Kidney capillary endothelial cell (primary cell): ENCODE results near the gene CALML3.
"Not testable (repeated sequence)": the region's sequence is repeated elsewhere in the genome, so short reads cannot be mapped to it uniquely, and the experiment has no call there.

Experiments used
- DNase-seq: peaks from one replicate; pipeline ENCODE4 v3.0.0-alpha.2; 2018; ENCODE audit warnings: low spot score

CALML3 gene

DNA sequence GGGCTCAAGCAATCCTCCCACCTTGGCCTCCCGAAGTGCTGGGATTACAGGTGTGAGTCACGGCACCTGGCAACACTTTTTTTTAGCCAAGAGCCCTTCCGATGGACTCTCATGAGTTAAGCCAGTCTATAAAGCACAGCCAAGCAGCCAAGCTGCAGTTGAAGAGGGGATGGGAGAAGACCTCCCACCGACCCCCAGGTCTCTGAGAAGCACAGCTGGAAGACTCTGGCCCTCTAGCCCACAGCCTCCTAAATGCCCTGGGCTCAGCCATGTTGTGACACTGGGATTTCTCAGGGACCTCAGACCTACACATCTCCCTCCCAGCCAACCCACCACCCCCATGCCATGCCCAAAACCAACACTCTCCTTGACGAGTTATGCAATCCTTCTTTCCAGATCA lies 31.1 kb downstream of the CALML3 start:
- DNase-seq: no peak

GRCh38 chr10:5556576-5556975 lies 31.8 kb downstream of the CALML3 start:
- no peak for DNase-seq

DNA sequence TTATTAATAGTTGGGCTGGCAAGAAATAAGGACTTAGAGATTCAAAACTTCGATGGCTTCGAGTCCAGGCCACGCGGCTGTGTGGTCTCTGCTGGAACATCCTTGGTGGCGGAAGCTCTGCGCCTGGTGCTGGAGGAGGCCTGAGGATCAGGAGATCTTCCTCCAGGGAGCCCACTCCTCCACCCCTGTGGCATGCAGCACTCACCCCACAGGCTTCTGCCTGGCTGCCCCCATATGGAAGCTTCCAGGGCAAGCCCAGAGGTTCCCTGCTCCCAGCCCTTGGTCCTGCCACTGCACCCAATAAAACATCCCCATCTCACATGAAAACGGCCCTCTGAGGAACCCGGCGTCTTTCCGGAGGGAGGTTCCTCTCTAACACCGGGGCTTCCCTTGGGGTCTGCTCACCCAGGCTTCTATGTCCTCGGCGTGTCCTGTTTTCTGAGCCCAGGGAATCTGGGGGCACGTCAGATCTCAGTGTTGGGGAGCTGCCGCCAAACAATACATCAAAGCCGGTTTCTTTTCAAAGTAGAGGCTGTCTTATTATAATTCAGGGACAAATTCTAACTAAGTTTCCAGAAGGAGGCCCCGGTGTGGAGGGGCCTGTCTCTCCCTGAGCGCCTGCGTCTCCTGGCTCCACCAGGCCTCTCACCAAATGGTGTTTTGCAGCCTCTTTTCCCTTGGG lies 32.4 kb downstream of the CALML3 start:
- DNase-seq: no peak

- no peak for DNase-seq
Observed at GRCh38 chr10:5557799-5558771, 33.3 kb downstream of the CALML3 start.

GRCh38 chr10:5559022-5559421 lies 34.3 kb downstream of the CALML3 start:
- not testable (repeated sequence) for DNase-seq

GRCh38 chr10:5559642-5560141 lies 34.9 kb downstream of the CALML3 start:
- no peak for DNase-seq

GRCh38 chr10:5560142-5560816 lies 35.5 kb downstream of the CALML3 start:
- DNase-seq: no peak

DNA sequence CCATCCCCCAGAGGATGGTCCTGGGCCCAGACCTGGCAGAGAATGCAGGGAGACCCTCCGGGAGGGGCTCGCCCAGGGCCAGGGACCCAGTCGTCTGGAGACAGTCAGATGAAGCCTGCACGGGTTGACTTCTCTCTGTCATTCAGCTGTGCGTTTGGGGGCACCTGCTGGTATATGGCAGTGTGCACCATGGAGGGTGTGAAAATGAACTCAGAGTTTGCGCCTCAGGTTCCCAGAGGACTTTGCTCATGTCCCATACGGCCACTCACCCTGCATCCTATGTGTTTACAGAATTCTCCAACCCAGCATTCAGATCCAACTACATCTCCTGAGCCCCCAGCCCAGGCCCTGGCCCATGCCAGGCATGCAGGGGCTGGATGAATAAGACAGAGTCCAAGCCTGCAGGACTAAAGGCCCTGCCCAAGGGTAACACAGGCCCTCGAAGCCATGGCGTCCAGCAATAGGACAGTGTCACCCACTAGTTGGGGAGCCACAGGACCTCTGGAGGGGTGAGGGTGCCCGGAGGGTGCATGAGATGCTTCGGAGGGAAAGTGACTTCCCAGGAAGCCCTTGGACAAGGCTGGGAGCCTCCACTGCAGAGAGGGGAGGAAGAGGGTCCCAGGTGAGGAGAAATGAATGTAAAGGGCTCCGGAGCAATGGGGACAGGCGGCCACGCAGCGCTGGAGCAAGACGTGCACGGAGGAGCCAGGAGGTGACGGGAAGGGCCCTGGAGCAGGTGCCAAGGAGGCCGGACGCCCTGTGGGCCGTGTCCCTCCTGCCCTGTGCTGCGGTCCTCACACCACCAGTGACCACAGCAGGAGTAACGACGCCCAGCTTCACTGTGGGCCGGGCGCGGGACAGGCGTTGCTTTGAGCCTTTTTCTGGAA lies 36.3 kb downstream of the CALML3 start:
- DNase-seq: no peak

DNA sequence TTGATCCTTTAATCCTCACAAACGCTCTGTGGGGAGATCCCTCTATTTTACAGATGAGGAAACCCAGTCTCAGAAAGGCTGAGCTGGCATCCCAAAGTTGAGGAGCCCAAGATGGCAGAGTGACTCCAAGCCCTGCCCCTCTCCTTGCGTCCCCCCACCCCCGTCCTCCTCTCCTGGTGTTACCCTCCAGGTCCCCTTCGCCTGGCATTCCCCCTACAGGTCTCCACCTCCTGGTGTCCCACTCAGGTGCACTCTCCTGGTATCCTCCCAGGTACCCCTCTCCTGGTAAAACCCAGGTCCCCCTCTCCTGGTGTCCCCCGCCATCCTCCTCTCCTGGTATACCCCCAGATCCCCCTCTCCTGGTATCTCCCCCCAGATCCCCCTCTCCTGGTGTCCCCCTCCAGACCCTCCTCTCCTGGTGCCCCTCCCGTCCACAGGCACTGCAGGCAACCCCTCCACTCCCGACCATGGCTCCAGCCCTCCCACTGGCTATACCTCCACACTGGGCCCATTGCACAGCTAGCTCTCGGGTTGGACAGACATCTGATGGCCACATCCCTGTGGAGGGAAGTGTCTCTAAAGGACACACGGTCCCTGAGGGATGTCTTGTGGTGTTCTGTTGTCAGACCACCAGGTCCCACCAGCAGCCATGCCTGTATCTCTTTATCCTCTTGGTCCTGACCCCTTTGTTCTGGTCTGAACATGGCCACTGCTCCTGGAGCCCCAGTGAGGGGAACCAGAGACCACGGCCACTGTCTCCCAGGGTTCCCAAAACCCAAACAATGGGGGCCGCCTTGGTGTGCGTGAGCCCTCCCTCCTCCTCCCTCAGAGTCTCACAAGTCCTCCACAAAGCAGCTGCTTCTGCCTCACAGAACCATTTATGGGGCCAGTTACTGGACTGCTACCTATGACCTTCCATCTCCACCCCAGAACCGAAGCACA lies 37.2 kb downstream of the CALML3 start:
- no peak for DNase-seq

GRCh38 chr10:5563321-5563961 lies 38.7 kb downstream of the CALML3 start:
- no peak for DNase-seq

GRCh38 chr10:5563991-5564536 lies 39.3 kb downstream of the CALML3 start:
- no peak for DNase-seq

- no peak for DNase-seq
Observed at GRCh38 chr10:5564537-5565204, 39.9 kb downstream of the CALML3 start.

DNA sequence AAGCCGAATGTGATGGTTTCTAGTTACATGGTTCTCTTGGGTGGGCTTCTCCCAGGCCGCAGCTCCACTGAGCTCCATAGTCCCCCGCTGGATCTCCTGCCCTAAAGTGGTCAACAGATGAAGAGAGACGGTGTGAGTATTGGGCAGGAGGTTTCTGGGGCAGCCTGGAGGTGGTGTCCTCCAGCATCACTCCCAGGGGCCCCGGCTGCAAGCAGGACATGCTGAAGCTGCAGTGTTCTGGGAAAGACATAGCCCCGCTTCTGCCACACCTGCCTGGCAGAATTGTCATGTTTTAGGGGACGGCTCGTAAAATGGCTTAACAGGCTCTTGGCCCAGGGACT lies 40.4 kb downstream of the CALML3 start:
- no peak for DNase-seq

- no peak for DNase-seq
Observed at GRCh38 chr10:5565671-5566581, 41.2 kb downstream of the CALML3 start.

DNA sequence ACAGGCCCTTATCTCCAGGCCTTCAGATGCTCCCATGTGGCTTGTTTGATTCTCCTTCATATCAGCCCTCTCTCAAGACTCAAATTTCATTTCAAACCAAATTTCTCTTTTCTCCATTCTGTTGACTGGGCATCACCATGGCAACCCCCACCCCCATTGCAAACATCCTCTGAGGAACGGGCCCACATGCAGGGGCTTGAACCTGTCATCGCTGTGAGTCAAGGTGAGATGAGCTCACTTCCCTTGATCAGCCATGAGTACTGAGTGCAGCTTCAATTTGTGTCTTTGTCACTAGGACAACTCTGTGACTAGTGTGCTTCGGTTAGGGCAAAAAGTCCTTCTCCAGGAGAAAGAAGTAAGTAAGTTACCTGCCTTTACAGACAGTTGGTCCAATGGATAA lies 41.9 kb downstream of the CALML3 start:
- peak; percentile 50 for DNase-seq

DNA sequence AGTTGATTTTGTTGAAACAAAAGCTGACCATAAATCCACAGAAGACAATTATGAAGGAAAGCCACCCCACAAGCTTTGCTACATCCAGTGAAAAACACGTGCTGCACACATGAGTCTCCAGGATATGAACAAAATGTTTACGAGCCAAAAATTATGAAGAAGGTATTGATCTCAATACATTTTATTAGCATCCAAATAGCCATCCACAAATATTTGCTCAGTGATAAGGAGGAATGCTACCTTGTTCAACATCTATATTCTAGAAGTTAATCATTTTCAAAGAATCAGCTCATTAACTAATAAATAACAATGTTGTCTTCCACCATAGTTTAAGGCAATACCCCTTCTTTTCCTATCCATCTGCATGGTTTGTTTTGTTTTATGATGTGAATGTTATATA lies 42.7 kb downstream of the CALML3 start:
- no peak for DNase-seq

- no peak for DNase-seq
Observed at GRCh38 chr10:5568984-5569383, 44.2 kb downstream of the CALML3 start.

GRCh38 chr10:5569568-5569967 lies 44.8 kb downstream of the CALML3 start:
- no peak for DNase-seq
